Nephron (organoid): Measurements from ENCODE around the gene CAPN3.

Experiments
- H3K27ac Mint-ChIP-seq, 3 experiments: 2 replicates each; pipeline ENCODE4 v1.8.0; 2020; ENCODE audit warnings: mixed read lengths in 3 of 3, mild to moderate bottlenecking in 2 of 3, moderate library complexity in 1 of 3
- H3K27me3 Mint-ChIP-seq: 2 replicates; pipeline ENCODE4 v1.8.0; 2021; ENCODE audit warnings: low read depth, mild to moderate bottlenecking, moderate library complexity, mixed read lengths
- H3K36me3 Mint-ChIP-seq: 2 replicates; pipeline ENCODE4 v1.8.0; 2020; ENCODE audit warnings: low read depth, mixed read lengths
- H3K4me1 Mint-ChIP-seq: 2 replicates; pipeline ENCODE4 v1.8.0; 2020; ENCODE audit warnings: mixed read lengths
- H3K4me3 Mint-ChIP-seq, 3 experiments: 2 replicates each; pipeline ENCODE4 v1.8.0; 2020; ENCODE audit warnings: mild to moderate bottlenecking in 3 of 3, mixed read lengths in 3 of 3, moderate library complexity in 2 of 3
- H3K9me3 Mint-ChIP-seq: 2 replicates; pipeline ENCODE4 v1.8.0; 2020; ENCODE audit warnings: mixed read lengths
- TF ChIP-seq, protein P1 (sequence below), 3 experiments: fragments of 200-600 bp; sonication (generic); IDR thresholded peaks; one replicate each; pipeline ENCODE4 v1.5.0; 2021; ENCODE audit warnings: antibody characterized with exemption in 3 of 3; ENCODE audit not compliant: unreplicated experiment in 3 of 3

The CAPN3 gene

DNA sequence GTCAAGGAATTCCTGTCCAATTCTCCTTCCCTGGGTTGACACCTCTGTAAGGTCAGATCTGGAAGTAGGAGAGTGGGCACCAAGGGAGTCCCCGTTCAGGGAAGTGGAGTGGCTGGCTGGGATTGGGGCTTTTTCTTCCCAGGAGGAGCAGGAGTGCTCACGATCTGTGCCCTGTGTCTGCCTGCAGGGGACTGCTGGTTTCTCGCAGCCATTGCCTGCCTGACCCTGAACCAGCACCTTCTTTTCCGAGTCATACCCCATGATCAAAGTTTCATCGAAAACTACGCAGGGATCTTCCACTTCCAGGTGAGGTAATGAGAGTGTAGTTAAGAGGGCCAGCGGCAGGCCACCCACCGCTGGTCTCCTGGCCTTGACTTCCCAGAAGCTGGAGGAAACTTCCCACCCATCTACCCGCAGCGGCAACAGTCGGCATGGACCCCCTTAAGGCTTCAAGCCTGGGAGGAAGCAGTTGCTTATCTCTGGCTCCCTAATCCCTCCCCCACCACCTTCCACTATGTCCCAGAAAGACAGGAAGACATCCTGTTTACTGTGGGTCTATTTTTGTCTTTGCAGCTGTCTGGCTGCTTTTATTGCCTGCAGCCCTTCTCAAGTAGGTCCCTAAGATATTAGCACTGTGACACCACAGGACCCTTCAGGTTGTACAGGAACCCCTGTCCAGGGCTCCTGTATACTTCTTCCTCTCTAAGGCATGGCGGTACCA is 26.8 kb downstream of the CAPN3 start:
- Mint-ChIP-seq H3K27ac (peak overlapping the region in 2 of 3 experiments; percentile 49 to 53), H3K27me3 (peaks cover 4% of the 10 kb centered on the region), H3K4me3 (no peak overlapping the region), H3K4me1 (peaks cover 14% of the 10 kb centered on the region), H3K36me3 (no peaks in the 10 kb centered on the region), H3K9me3 (no peaks in the 10 kb centered on the region)
- TF ChIP-seq, protein P1, sequence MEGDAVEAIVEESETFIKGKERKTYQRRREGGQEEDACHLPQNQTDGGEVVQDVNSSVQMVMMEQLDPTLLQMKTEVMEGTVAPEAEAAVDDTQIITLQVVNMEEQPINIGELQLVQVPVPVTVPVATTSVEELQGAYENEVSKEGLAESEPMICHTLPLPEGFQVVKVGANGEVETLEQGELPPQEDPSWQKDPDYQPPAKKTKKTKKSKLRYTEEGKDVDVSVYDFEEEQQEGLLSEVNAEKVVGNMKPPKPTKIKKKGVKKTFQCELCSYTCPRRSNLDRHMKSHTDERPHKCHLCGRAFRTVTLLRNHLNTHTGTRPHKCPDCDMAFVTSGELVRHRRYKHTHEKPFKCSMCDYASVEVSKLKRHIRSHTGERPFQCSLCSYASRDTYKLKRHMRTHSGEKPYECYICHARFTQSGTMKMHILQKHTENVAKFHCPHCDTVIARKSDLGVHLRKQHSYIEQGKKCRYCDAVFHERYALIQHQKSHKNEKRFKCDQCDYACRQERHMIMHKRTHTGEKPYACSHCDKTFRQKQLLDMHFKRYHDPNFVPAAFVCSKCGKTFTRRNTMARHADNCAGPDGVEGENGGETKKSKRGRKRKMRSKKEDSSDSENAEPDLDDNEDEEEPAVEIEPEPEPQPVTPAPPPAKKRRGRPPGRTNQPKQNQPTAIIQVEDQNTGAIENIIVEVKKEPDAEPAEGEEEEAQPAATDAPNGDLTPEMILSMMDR (IDR thresholded peaks at IDR 0.05; ENCODE audit: unreplicated experiment in 3 of 3) = no peak

GRCh38 chr15:42387603-42388002 is 28.3 kb downstream of the CAPN3 start:
- H3K4me1 Mint-ChIP-seq = peaks cover 14% of the 10 kb centered on the region
- H3K27me3 Mint-ChIP-seq = peaks cover 4% of the 10 kb centered on the region
- H3K4me3 Mint-ChIP-seq = no peak overlapping the region
- H3K9me3 Mint-ChIP-seq = no peaks in the 10 kb centered on the region
- TF ChIP-seq, protein P1 (IDR thresholded peaks at IDR 0.05; ENCODE audit: unreplicated experiment in 3 of 3) = no peak
- no peak overlapping the region for H3K27ac Mint-ChIP-seq
- H3K36me3 Mint-ChIP-seq = no peaks in the 10 kb centered on the region

GRCh38 chr15:42392309-42393024 is 33.2 kb downstream of the CAPN3 start:
- Mint-ChIP-seq H3K4me3 (no peak overlapping the region), H3K27me3 (no peaks in the 10 kb centered on the region), H3K4me1 (no peaks in the 10 kb centered on the region), H3K9me3 (no peaks in the 10 kb centered on the region), H3K36me3 (no peaks in the 10 kb centered on the region), H3K27ac (peak overlapping the region in 1 of 3 experiments; percentile 95)
- TF ChIP-seq, protein P1 (IDR thresholded peaks at IDR 0.05; ENCODE audit: unreplicated experiment in 3 of 3) = no peak

DNA sequence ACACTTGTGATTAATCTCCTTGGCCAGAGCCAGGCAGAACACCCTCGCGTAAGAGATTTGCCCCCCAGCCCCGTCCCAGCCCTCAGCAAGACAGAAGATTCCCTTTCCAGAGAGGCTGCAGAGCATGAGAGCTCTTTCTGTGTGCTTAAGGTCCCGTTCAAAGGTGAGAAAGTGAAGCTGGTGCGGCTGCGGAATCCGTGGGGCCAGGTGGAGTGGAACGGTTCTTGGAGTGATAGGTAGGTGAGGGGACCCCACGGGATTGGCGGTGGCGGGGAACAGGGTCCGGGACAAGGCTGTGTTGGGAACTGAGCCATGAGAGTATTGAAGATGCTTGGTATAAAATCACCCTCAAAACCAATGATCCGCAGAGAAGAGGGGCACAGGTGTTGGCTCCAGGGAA is 34.8 kb downstream of the CAPN3 start:
- TF ChIP-seq, protein P1 (IDR thresholded peaks at IDR 0.05; ENCODE audit: unreplicated experiment in 3 of 3) = no peak
- Mint-ChIP-seq H3K4me1 (no peaks in the 10 kb centered on the region), H3K9me3 (no peaks in the 10 kb centered on the region), H3K36me3 (no peaks in the 10 kb centered on the region), H3K4me3 (no peak overlapping the region), H3K27ac (peak overlapping the region in 1 of 3 experiments; percentile 44), H3K27me3 (no peaks in the 10 kb centered on the region)

DNA sequence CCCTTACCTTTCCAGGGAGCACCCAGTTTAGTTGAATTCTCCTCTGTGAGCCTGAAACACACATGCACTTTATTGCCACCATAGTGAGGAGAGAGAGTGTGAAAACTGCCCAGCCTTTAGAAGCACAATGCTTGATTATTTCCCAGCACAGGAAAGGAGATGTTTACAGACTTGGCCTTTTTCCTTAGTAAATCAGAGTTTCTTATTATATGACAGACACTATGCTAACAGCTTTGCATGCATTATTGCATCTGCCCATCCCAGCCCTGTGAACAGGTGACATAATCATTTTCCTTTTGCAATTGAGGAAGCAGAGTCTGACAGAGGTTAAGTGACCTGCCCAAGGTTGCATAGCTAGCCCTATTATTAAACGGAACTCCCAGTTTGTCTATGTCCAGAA is 36.5 kb downstream of the CAPN3 start:
- no peaks in the 10 kb centered on the region for H3K4me1 Mint-ChIP-seq
- TF ChIP-seq, protein P1 (IDR thresholded peaks at IDR 0.05; ENCODE audit: unreplicated experiment in 3 of 3) = no peak
- H3K27ac Mint-ChIP-seq = peak overlapping the region in 2 of 3 experiments; percentile 1 to 15
- H3K9me3 Mint-ChIP-seq = no peaks in the 10 kb centered on the region
- H3K27me3 Mint-ChIP-seq = no peaks in the 10 kb centered on the region
- no peaks in the 10 kb centered on the region for H3K36me3 Mint-ChIP-seq
- H3K4me3 Mint-ChIP-seq = no peak overlapping the region
